Activated naive CD8-positive, alpha-beta T cell treated with anti-CD3 and anti-CD28 coated beads, Interleukin-2, amount 50 U/mL, for 24 hours (primary cell): ENCODE measurements around the gene PER3.

Experiments
- ATAC-seq: fragments of 150-1000 bp; cut with Tn5 transposase; one replicate; pipeline ENCODE4 v1.10.0; 2021
- DNase-seq: peaks from one replicate; pipeline ENCODE4 v3.0.0; 2021
- H3K27ac Mint-ChIP-seq: one replicate; pipeline ENCODE4 v1.8.0; 2021; ENCODE audit warnings: mild to moderate bottlenecking, mixed read lengths
- H3K27me3 Mint-ChIP-seq: one replicate; pipeline ENCODE4 v1.8.0; 2021; ENCODE audit warnings: mixed read lengths
- H3K36me3 Mint-ChIP-seq: one replicate; pipeline ENCODE4 v1.8.0; 2021; ENCODE audit warnings: low read depth, mixed read lengths
- H3K4me1 Mint-ChIP-seq: one replicate; pipeline ENCODE4 v1.8.0; 2021; ENCODE audit warnings: mixed read lengths
- H3K4me3 Mint-ChIP-seq: one replicate; pipeline ENCODE4 v1.8.0; 2021; ENCODE audit warnings: mild to moderate bottlenecking, moderate library complexity, mixed read lengths
- H3K9me3 Mint-ChIP-seq: one replicate; pipeline ENCODE4 v1.8.0; 2021; ENCODE audit warnings: mixed read lengths

The PER3 gene

DNA sequence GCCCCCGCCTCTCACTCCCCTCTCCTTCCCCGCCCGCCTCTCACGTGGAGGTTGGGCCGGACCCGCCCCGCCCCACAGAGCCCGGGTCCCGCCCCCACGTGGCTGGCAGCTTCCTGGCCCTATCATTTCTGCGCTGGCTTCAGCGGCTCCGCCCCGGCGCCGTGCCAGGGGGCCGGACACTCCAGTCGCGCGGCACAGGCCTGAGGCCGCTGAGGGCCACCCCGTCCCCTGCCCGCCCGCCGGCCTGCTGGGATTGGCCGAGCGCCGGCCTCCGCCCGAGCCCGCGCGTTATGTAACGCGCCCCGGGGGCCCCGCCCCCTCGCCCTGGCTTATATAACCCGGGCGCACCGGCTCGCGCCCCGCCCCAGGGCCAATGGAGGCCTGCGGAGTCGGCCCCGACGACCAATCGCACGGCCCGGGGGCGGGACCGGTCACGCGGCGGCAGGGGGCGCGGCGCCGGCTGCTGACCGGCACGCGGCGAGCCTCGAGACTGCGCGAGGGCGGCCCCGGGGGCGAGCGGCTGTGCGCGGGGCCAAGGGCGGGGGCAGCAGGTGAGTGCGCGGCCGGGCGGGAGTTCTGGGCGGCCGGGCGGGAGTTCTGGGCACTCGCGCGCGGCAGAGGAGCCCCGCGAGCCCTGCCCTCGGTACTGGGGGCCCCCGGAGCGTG is at the start of gene PER3:
PER3 (plus strand) TSS at position 466 of the 666 bp plus-strand sequence. CDS start 587 bp downstream, outside the sequence.
- DNase-seq: peak; percentile 89
- H3K9me3 Mint-ChIP-seq: no peaks in the 10 kb centered on the region
- no peaks in the 10 kb centered on the region for H3K27me3 Mint-ChIP-seq
- H3K27ac Mint-ChIP-seq: no peak within 1 kb of the TSS
- H3K4me1 Mint-ChIP-seq: peaks cover 26% of the 10 kb centered on the region
- peaks cover 16% of the 10 kb centered on the region for H3K36me3 Mint-ChIP-seq
- peak within 1 kb of the TSS; percentile 66 for H3K4me3 Mint-ChIP-seq
- ATAC-seq: peak; percentile 94

DNA sequence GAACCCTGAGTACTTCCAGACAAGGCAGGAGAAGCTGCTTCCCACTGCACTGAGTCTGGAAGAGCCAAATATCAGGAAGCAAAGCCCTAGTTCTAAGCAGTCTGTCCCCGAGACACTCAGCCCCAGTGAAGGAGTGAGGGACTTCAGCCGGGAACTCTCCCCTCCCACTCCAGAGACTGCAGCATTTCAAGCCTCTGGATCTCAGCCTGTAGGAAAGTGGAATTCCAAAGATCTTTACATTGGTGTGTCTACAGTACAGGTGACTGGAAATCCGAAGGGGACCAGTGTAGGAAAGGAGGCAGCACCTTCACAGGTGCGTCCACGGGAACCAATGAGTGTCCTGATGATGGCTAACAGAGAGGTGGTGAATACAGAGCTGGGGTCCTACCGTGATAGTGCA is 46.0 kb upstream of the PER3 start:
- Mint-ChIP-seq H3K4me1 (no peaks in the 10 kb centered on the region), H3K4me3 (no peak overlapping the region)
- no peak for ATAC-seq

DNA sequence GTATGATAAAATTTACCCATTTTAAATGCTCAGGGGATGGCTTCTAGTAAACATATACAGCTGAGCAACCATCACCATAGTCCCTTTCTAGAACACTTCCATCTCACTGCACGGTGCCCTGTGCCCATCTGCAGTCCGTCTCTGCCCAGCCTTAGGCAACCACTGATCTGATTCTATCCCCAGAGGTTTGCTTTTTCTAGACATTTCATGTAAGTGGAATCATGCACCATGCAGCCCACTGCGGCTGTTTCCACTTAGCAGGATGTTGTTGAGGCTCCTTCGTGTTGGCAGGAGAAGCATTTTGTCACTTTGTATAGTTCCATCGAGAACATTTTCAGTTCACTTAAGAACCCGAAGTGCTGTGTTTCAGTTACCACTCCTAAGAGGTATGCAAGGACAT is 40.7 kb upstream of the PER3 start:
- no peak overlapping the region for H3K4me3 Mint-ChIP-seq
- peaks cover 2% of the 10 kb centered on the region for H3K36me3 Mint-ChIP-seq
- no peaks in the 10 kb centered on the region for H3K4me1 Mint-ChIP-seq
- H3K27ac Mint-ChIP-seq: no peak overlapping the region
- H3K27me3 Mint-ChIP-seq: no peaks in the 10 kb centered on the region
- no peaks in the 10 kb centered on the region for H3K9me3 Mint-ChIP-seq
- ATAC-seq: no peak
- no peak for DNase-seq

More for the DNA sequence above, 46.0 kb upstream of the PER3 start:
- no peaks in the 10 kb centered on the region for H3K9me3 Mint-ChIP-seq
- peaks cover 2% of the 10 kb centered on the region for H3K36me3 Mint-ChIP-seq
- H3K27me3 Mint-ChIP-seq: no peaks in the 10 kb centered on the region
- no peak for DNase-seq
- no peak overlapping the region for H3K27ac Mint-ChIP-seq

DNA sequence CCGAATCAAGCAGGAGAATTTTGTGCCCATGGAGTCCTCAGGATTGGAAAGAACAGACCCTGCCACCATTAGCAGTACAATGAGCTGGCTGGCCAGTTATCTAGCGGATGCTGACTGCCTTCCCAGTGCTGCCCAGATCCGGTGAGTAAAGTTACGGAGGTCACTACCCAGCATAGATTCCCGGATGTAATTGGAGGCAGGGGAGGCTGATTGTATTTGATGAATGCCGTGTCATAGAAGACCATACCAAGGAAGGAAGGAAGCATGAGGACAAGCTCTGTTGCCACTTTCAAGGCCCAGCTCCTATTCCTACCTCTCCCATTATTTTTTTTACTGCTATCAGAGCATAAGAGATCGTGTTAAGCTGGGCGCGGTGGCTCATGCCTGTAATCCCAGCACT is 39.2 kb upstream of the PER3 start:
- DNase-seq (no peak), ATAC-seq (no peak)
- Mint-ChIP-seq H3K27me3 (no peaks in the 10 kb centered on the region), H3K4me1 (no peaks in the 10 kb centered on the region), H3K4me3 (no peak overlapping the region), H3K9me3 (no peaks in the 10 kb centered on the region), H3K36me3 (no peaks in the 10 kb centered on the region), H3K27ac (no peak overlapping the region)

DNA sequence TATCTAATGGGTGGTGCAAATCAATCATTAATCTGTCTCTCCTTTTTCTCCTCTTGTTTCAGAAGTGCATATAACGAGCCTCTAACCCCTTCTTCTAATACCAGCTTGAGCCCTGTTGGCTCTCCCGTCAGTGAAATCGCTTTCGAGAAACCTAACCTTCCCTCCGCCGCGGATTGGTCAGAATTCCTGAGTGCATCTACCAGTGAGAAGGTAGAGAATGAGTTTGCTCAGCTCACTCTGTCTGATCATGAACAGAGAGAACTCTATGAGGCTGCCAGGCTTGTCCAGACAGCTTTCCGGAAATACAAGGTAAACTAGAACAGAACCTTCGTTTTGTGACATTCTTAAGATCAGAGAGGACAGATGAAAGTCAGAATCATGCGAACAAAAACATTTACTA is 38.3 kb upstream of the PER3 start:
- DNase-seq: no peak
- Mint-ChIP-seq H3K4me3 (no peak overlapping the region), H3K4me1 (no peaks in the 10 kb centered on the region), H3K9me3 (no peaks in the 10 kb centered on the region), H3K27me3 (no peaks in the 10 kb centered on the region), H3K27ac (no peak overlapping the region), H3K36me3 (no peaks in the 10 kb centered on the region)
- ATAC-seq: no peak

DNA sequence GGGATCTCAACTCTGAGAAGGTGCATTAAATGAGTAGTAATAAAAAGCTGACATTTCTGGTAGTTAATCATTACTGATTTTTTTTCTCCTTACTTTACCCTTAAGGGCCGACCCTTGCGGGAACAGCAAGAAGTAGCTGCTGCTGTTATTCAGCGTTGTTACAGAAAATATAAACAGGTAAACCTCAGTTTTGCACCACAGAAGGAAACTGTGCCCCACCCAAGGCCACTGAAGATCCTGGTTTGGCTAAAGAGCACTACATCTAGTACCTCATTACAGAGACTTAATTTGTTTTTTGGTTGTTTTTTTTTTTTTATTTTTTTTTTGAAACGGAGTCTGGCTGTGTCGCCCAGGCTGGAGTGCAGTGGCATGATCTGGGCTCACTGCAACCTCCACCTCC is 36.5 kb upstream of the PER3 start:
- Mint-ChIP-seq H3K27me3 (no peaks in the 10 kb centered on the region), H3K9me3 (no peaks in the 10 kb centered on the region), H3K36me3 (no peaks in the 10 kb centered on the region), H3K27ac (no peak overlapping the region), H3K4me3 (no peak overlapping the region), H3K4me1 (peaks cover under 1% of the 10 kb centered on the region)
- DNase-seq (no peak), ATAC-seq (no peak)

DNA sequence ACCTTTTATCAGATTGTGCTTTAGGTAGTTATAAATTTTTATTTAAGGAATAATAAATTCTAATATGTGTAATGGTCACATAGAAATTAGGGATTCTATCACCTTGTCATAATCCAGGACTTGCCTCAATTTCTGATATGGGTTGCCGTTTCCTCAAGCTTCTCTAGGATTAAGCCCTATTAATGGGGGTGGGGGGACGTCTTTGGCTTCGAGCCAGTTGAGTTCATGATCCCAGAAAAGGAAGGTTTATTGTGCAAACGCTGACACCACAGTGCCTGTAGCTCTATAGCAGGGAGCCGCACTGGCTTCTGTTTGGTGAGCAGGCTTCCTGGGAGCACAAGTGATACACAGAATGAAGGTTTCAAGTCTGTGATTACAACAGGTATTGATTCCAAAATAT is 35.0 kb upstream of the PER3 start:
- Mint-ChIP-seq H3K36me3 (no peaks in the 10 kb centered on the region), H3K4me1 (peaks cover 15% of the 10 kb centered on the region), H3K9me3 (no peaks in the 10 kb centered on the region), H3K4me3 (no peak overlapping the region), H3K27me3 (peaks cover 5% of the 10 kb centered on the region), H3K27ac (no peak overlapping the region)
- ATAC-seq: no peak
- no peak for DNase-seq

DNA sequence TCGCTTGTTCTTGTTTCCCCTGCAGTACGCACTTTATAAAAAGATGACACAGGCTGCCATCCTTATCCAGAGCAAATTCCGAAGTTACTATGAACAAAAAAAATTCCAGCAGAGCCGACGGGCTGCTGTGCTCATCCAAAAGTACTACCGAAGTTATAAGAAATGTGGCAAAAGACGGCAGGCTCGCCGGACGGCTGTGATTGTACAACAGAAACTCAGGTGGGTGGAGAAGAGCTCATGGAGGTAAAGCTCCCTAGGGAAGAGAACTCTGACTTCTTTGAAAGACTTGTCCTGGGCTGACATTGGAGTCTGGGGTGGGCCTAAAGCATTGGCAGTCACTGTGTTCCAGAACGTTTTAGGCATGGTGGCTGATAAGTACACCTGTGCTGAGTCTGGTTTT is 32.9 kb upstream of the PER3 start:
- no peak for DNase-seq
- H3K4me3 Mint-ChIP-seq: no peak overlapping the region
- no peak overlapping the region for H3K27ac Mint-ChIP-seq

DNA sequence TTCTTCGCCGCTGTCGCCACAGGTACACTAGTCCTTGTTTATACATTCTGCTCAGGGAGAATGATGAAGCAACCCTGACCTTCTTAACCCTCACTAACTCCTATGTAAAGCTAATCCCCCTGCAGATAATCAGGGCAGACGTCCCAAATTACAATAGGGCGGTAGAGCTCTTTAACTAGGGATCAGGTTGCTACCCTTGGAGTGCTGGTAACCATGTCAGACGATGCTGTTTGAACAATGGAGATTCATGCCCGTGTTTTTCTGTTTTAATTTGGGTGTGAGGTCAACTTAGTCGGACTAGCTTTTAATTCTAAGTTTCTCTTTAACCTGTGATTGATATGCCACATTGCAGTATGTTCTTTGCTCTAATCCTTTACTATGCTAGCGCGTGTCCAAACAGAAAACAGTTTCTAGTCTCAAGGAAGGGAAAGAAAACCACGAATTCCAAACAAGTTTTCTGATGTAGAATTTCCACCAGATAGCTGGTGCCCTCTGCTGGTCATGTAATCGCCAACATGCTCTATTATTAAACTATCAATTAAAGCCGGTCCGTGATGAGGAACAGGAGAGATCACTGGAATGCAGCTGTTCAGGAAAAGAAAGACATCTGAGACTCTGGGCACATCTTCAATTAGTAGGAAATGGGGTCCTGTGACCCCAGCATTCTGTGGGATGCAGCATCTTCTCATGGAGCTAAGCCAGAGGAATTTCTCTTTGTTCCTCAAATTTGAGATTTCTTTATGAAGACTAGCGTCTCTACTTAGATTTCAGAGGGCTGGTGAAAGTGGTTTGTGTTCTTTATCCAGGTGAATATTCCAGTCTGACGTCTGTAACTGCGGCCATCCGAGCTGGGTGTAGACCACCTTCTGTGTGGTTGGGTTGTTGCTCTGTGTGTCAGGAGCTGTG is 31.3 kb upstream of the PER3 start:
- ATAC-seq (no peak), DNase-seq (peak; percentile 56)
- Mint-ChIP-seq H3K27me3 (peaks cover 6% of the 10 kb centered on the region), H3K27ac (no peak overlapping the region), H3K4me3 (peak overlapping the region; percentile 64), H3K9me3 (no peaks in the 10 kb centered on the region), H3K36me3 (no peaks in the 10 kb centered on the region), H3K4me1 (peaks cover 18% of the 10 kb centered on the region)

More for the DNA sequence above, 32.9 kb upstream of the PER3 start:
- Mint-ChIP-seq H3K36me3 (no peaks in the 10 kb centered on the region), H3K4me1 (peaks cover 18% of the 10 kb centered on the region), H3K27me3 (peaks cover 6% of the 10 kb centered on the region), H3K9me3 (no peaks in the 10 kb centered on the region)
- no peak for ATAC-seq

DNA sequence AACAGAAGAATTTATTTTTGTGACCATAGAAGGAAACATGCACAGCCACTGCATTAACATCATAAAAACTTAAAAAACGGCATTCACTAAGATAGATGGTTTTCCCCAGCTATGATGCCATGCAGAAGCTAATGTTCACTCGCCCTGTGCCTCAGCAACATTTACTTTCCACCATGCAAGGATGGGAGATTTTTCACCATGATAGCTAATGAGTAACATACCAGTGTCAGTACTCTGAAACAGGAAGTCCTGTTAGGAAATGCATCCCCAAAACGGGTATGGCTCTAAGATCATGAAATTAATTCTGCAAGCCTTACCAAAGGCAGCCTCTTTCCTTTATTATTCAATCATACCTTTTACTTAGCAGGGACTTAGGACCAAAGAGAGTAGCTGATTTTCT is 30.4 kb upstream of the PER3 start:
- no peak for ATAC-seq
- no peak overlapping the region for H3K4me3 Mint-ChIP-seq
- H3K4me1 Mint-ChIP-seq: peaks cover 18% of the 10 kb centered on the region
- H3K27ac Mint-ChIP-seq: no peak overlapping the region
- H3K27me3 Mint-ChIP-seq: peaks cover 6% of the 10 kb centered on the region
- H3K36me3 Mint-ChIP-seq: no peaks in the 10 kb centered on the region
- no peak for DNase-seq
- H3K9me3 Mint-ChIP-seq: no peaks in the 10 kb centered on the region

DNA sequence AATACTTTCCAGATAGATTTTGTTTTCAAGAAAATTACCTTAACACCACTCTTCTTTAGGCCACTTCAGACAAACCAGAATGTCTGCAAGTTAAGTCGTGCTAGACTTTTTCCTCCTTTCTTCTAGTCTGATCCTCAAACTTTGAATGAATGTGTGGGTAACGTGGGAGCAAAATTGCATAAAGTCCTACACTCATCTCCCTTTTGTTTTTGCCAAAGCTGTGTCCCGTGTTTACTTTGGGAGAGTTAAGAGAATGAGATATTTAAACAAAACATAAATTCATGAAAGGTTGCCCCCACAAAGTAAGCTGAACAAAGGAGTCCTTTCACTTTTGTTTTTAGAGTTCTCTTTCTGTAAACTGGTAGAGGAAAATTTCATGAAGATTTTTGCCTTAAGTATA is 29.9 kb upstream of the PER3 start:
- DNase-seq: no peak
- no peaks in the 10 kb centered on the region for H3K36me3 Mint-ChIP-seq
- H3K4me1 Mint-ChIP-seq: peaks cover 18% of the 10 kb centered on the region
- no peak overlapping the region for H3K27ac Mint-ChIP-seq
- H3K9me3 Mint-ChIP-seq: no peaks in the 10 kb centered on the region
- H3K27me3 Mint-ChIP-seq: peaks cover 6% of the 10 kb centered on the region
- H3K4me3 Mint-ChIP-seq: no peak overlapping the region
- ATAC-seq: no peak

DNA sequence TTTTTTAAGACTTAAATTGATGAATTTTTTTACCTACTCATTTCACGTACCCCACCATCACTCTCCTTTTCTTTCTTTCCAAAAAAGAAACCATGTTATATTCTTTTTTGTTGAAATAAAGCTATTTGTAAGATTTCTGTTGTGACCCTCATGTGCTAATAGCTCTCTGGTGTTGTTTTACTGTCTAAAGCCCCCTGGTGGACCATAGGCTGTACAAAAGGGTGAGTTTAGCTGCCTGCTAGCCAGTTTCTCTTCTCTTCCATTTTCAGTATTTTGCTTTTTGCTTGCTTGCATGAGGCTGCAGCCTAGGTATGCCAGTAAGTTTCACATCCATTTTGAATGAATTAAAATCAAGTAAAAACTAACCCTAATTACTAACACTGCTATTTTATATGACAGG is 28.6 kb upstream of the PER3 start:
- H3K4me1 Mint-ChIP-seq: peaks cover 18% of the 10 kb centered on the region
- no peak overlapping the region for H3K4me3 Mint-ChIP-seq
- DNase-seq (no peak), ATAC-seq (no peak)
- no peaks in the 10 kb centered on the region for H3K36me3 Mint-ChIP-seq
- H3K9me3 Mint-ChIP-seq: no peaks in the 10 kb centered on the region
- peaks cover 6% of the 10 kb centered on the region for H3K27me3 Mint-ChIP-seq
- no peak overlapping the region for H3K27ac Mint-ChIP-seq

DNA sequence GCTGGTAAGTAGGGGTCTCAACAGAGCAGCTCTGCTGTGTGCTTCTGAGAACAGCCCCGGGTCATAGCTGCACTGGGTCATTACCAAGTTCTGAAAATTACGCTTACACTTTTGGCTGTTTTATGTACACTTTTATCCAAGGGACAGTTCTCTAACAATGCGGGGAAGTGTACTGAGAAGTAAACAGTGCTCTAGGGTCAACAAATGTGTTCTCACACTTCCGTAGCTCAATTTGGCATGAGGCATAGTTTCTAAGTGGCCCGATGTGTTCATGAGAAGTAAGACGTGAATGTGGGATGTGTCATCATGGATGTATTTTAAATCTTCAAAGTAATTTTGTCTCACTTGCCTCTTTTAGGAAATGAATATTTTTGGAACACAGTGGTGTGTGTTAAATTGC is 23.8 kb upstream of the PER3 start:
- DNase-seq: no peak
- Mint-ChIP-seq H3K27ac (no peak overlapping the region), H3K9me3 (no peaks in the 10 kb centered on the region)

DNA sequence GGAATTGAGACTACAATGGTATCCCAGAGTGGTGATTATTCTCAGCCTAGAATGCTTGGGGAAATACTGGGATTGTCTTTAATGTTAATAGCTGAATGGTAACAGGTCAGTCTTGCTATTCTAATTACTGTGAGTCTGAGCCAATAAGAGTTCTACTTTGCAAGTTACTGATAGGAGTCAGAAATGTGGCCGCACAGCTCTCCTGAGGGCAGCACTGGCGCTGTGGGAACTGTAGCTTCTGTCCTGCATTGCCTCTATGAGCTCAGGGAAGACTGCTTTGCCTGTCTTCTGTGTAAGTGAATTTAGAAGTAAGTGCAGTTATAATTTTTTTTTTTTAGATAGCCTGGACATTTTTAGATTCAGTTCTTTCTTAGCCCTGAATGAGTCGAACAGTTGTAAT is 23.0 kb upstream of the PER3 start:
- no peak for ATAC-seq
- no peaks in the 10 kb centered on the region for H3K9me3 Mint-ChIP-seq
- H3K27ac Mint-ChIP-seq: no peak overlapping the region
- peaks cover 3% of the 10 kb centered on the region for H3K27me3 Mint-ChIP-seq
- H3K36me3 Mint-ChIP-seq: no peaks in the 10 kb centered on the region
- no peak for DNase-seq
- H3K4me1 Mint-ChIP-seq: no peaks in the 10 kb centered on the region
- H3K4me3 Mint-ChIP-seq: no peak overlapping the region

More for the DNA sequence above, 23.8 kb upstream of the PER3 start:
- no peak for ATAC-seq
- H3K4me3 Mint-ChIP-seq: no peak overlapping the region
- peaks cover 5% of the 10 kb centered on the region for H3K27me3 Mint-ChIP-seq
- no peaks in the 10 kb centered on the region for H3K4me1 Mint-ChIP-seq
- H3K36me3 Mint-ChIP-seq: no peaks in the 10 kb centered on the region

DNA sequence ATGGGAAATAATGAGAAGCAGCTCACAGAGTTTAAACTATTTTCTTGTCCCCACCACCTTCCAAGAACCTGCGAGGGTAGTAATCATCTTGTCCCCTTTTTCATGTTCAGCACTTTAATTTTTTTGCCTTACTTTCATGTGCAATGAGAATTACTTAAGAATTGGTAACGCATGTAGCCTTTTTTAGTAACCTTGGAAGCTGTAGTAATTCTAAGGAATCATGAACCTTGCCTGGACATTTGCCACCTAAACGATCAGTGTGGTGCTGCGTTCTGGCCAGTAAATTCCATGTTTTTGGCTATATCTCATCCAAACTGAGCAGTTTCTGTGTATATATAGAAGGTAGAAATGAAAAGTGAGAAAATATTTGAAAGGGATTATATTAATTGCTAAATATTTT is 16.9 kb upstream of the PER3 start:
- Mint-ChIP-seq H3K27me3 (peaks cover 13% of the 10 kb centered on the region), H3K36me3 (no peaks in the 10 kb centered on the region), H3K9me3 (no peaks in the 10 kb centered on the region), H3K4me3 (no peak overlapping the region), H3K4me1 (peaks cover 11% of the 10 kb centered on the region), H3K27ac (no peak overlapping the region)
- ATAC-seq: no peak
- DNase-seq: no peak
